Liver (tissue), 9 donors: ENCODE results near the gene PLN. TPM values are rescaled to one million over a fixed set of nuclear protein-coding genes. Genes with fewer than 3 reads are reported as not detected.

Experiments
- DNase-seq: peaks from one replicate; pipeline ENCODE4 v3.0.0-alpha.2; 2017; ENCODE audit warnings: low spot score
- H3K27ac ChIP-seq, 2 donors: one replicate each; pipeline ENCODE4 v1.7.0; 2013; ENCODE audit warnings: inconsistent platforms in 2 of 2, low read length in 2 of 2, control low read depth in 1 of 2, low read depth in 1 of 2, mild to moderate bottlenecking in 1 of 2
- H3K27me3 ChIP-seq, 4 donors: one replicate each; pipeline versions ENCODE4 v1.6.1 to v1.7.0; 2013; ENCODE audit warnings: low read length in 3 of 4, inconsistent platforms in 1 of 4, mild to moderate bottlenecking in 1 of 4, moderate library complexity in 1 of 4; ENCODE audit not compliant: control insufficient read depth in 4 of 4, insufficient read depth in 4 of 4
- H3K36me3 ChIP-seq, 4 donors: one replicate each; pipeline versions ENCODE4 v1.6.1 to v1.7.0; 2013; ENCODE audit warnings: low read length in 3 of 4, mild to moderate bottlenecking in 3 of 4, low read depth in 1 of 4, moderate library complexity in 1 of 4; ENCODE audit not compliant: control insufficient read depth in 4 of 4, insufficient read depth in 3 of 4
- H3K4me1 ChIP-seq, 4 donors: one replicate each; pipeline versions ENCODE4 v1.6.1 to v1.7.0; 2013; ENCODE audit warnings: low read length in 3 of 4, mild to moderate bottlenecking in 3 of 4, moderate library complexity in 1 of 4; ENCODE audit not compliant: control insufficient read depth in 4 of 4, insufficient read depth in 4 of 4
- H3K4me3 ChIP-seq, 3 donors: one replicate each; pipeline versions ENCODE4 v1.6.1 to v1.7.0; 2013; ENCODE audit warnings: low read length in 3 of 3, control low read depth in 1 of 3, low read depth in 1 of 3, mild to moderate bottlenecking in 1 of 3
- H3K9ac ChIP-seq, 2 donors: one replicate each; pipeline ENCODE4 v1.7.0; 2013; ENCODE audit warnings: low read length in 2 of 2, mild to moderate bottlenecking in 2 of 2, moderate library complexity in 2 of 2, control low read depth in 1 of 2, low read depth in 1 of 2
- H3K9me3 ChIP-seq, 4 donors: one replicate each; pipeline versions ENCODE4 v1.6.1 to v1.7.0; 2013; ENCODE audit warnings: low read length in 3 of 4; ENCODE audit not compliant: control insufficient read depth in 4 of 4
- ATF3 ChIP-seq: IDR thresholded peaks from 2 replicates; pipeline ENCODE4 v1.6.1; 2016; ENCODE audit warnings: antibody characterized with exemption
- CTCF ChIP-seq: fragments of 150-350 bp; IDR thresholded peaks from 2 replicates; pipeline ENCODE4 v1.5.1; 2017; ENCODE audit warnings: improper control_type of control experiment, low read depth, low read length; ENCODE audit not compliant: missing input control
- EGR1 ChIP-seq, 2 donors: IDR thresholded peaks; 2 replicates each; pipeline ENCODE4 v1.6.1; 2016 to 2018; ENCODE audit warnings: antibody characterized with exemption in 2 of 2, low read depth in 2 of 2
- FOXA1 ChIP-seq: IDR thresholded peaks from 2 replicates; pipeline ENCODE4 v1.6.1; 2016; ENCODE audit warnings: antibody characterized with exemption
- FOXA2 ChIP-seq: IDR thresholded peaks from 2 replicates; pipeline ENCODE4 v1.6.1; 2016; ENCODE audit warnings: antibody characterized with exemption
- GABPA ChIP-seq, 2 donors: IDR thresholded peaks in 1 of 2; conservative IDR thresholded peaks in 1 of 2; 2 replicates each; pipeline ENCODE4 v1.6.1; 2016; ENCODE audit warnings: antibody characterized with exemption in 2 of 2, mild to moderate bottlenecking in 1 of 2, moderate library complexity in 1 of 2
- HNF4A ChIP-seq, 2 donors: conservative IDR thresholded peaks; 2 replicates each; pipeline ENCODE4 v1.6.1; 2016; ENCODE audit warnings: antibody characterized with exemption in 2 of 2, mild to moderate bottlenecking in 2 of 2
- HNF4G ChIP-seq: IDR thresholded peaks from 2 replicates; pipeline ENCODE4 v1.6.1; 2016; ENCODE audit warnings: antibody characterized with exemption
- JUND ChIP-seq, 2 donors: IDR thresholded peaks; 2 replicates each; pipeline ENCODE4 v1.6.1; 2016; ENCODE audit warnings: antibody characterized with exemption in 2 of 2
- MAX ChIP-seq: IDR thresholded peaks from 2 replicates; pipeline ENCODE4 v1.6.1; 2016; ENCODE audit warnings: antibody characterized with exemption
- NR2F2 ChIP-seq: IDR thresholded peaks from 2 replicates; pipeline ENCODE4 v1.6.1; 2016; ENCODE audit warnings: antibody characterized with exemption
- RAD21 ChIP-seq, 2 donors: IDR thresholded peaks; 2 replicates each; pipeline ENCODE4 v1.6.1; 2016; ENCODE audit warnings: antibody characterized with exemption in 2 of 2, mild to moderate bottlenecking in 2 of 2
- REST ChIP-seq: IDR thresholded peaks from 2 replicates; pipeline ENCODE4 v1.6.1; 2016; ENCODE audit warnings: antibody characterized with exemption, mild to moderate bottlenecking
- RXRA ChIP-seq, 2 donors: IDR thresholded peaks; 2 replicates each; pipeline ENCODE4 v1.6.1; 2017 to 2018; ENCODE audit warnings: antibody characterized with exemption in 2 of 2, mild to moderate bottlenecking in 1 of 2
- SP1 ChIP-seq: IDR thresholded peaks from 2 replicates; pipeline ENCODE4 v1.6.1; 2018; ENCODE audit warnings: antibody characterized with exemption, mild to moderate bottlenecking
- TAF1 ChIP-seq: conservative IDR thresholded peaks from 2 replicates; pipeline ENCODE4 v1.6.1; 2016; ENCODE audit warnings: antibody characterized with exemption, mild to moderate bottlenecking
- YY1 ChIP-seq: IDR thresholded peaks from 2 replicates; pipeline ENCODE4 v1.6.1; 2016; ENCODE audit warnings: antibody characterized with exemption, mild to moderate bottlenecking
- ZBTB33 ChIP-seq: IDR thresholded peaks from 2 replicates; pipeline ENCODE4 v1.6.1; 2016; ENCODE audit warnings: antibody characterized with exemption
- WGBS: extraction: QIAGEN DNeasy Blood & Tissue Kit; methylation state at CpG from one replicate; pipeline ENCODE4 v1.1.7; 2013; 5-methylcytosine and 5-hydroxymethylcytosine counted together
- polyA plus RNA-seq, 2 donors: library from polyadenylated mRNA; stranded (reverse) in 1 of 2; unstranded in 1 of 2; fragments of 200-250 nt in 1 of 2; fragments of >200 nt in 1 of 2; fragmentation: Nextera tagmentation in 1 of 2; extraction: Ambion mirVana in 1 of 2; gene quantifications; one replicate each; pipeline versions ENCODE4 v1.2.1 to v1.2.3, GENCODE V29; 2013 to 2015
- total RNA-seq, 2 donors: library from RNA; depleted of rRNA; stranded (reverse); fragments of >200 nt; gene quantifications; one replicate each; pipeline ENCODE4 v1.2.3, GENCODE V29; 2014
- donor health status: healthy.
- donor health status: healthy.
- donor health status: healthy.
- donor health status: healthy.
- donor health status: healthy.

PLN gene
- total and polyA plus RNA-seq, 4 donors = 0.14 to 1.3 (median 0.44) TPM

- TF ChIP-seq ZBTB33 (no peak), GABPA (IDR thresholded peaks at IDR 0.05 in 1 of 2, conservative IDR thresholded peaks at IDR 0.05 in 1 of 2) (no peak), MAX (no peak), FOXA2 (no peak), HNF4A (conservative IDR thresholded peaks at IDR 0.05) (no peak)
Observed at GRCh38 chr6:118578617-118579016, 30.5 kb downstream of the PLN start (continued).

GRCh38 chr6:118579786-118580185 lies 31.7 kb downstream of the PLN start:
- TF ChIP-seq FOXA2 (no peak), RXRA (IDR thresholded peaks at IDR 0.05) (no peak), EGR1 (IDR thresholded peaks at IDR 0.05; ENCODE audit: low read depth in 2 of 2) (no peak), NR2F2 (no peak), YY1 (no peak), SP1 (no peak), MAX (no peak), CTCF (no peak), FOXA1 (no peak), JUND (IDR thresholded peaks at IDR 0.05) (no peak), GABPA (IDR thresholded peaks at IDR 0.05 in 1 of 2, conservative IDR thresholded peaks at IDR 0.05 in 1 of 2) (no peak), TAF1 (no peak), HNF4G (no peak), ATF3 (no peak), REST (no peak), RAD21 (IDR thresholded peaks at IDR 0.05) (no peak), ZBTB33 (no peak)
- H3K36me3 ChIP-seq = peaks cover 0 to 2% (median 0%) of the 10 kb centered on the region in 4 donors

More at GRCh38 chr6:118579786-118580185, 31.7 kb downstream of the PLN start:
- no peak for DNase-seq
- 81% methylated on average over 2 of the region's 2 CpGs for WGBS
- H3K27ac ChIP-seq = no peak overlapping the region
- no peak overlapping the region for H3K4me3 ChIP-seq
- H3K4me1 ChIP-seq = peaks cover 0 to 2% (median 0%) of the 10 kb centered on the region in 4 donors
- no peaks in the 10 kb centered on the region for H3K27me3 ChIP-seq
- H3K9ac ChIP-seq = no peak overlapping the region
- peaks cover 3 to 9% (median 6%) of the 10 kb centered on the region in 4 donors for H3K9me3 ChIP-seq
